Peyer's patch (tissue), 4 donors: Measurements from ENCODE around the gene DPF3. TPM values are rescaled to one million over a fixed set of nuclear protein-coding genes. Genes with fewer than 3 reads are reported as not detected.

ENCODE experiments used
- DNase-seq, 3 donors: peaks; one replicate each; pipeline ENCODE4 v3.0.0-alpha.2; 2017 to 2019
- H3K27ac ChIP-seq, 4 donors: fragments of 200-600 bp; sonication (generic); one replicate each; pipeline ENCODE4 v1.5.1; 2016 to 2019
- H3K27me3 ChIP-seq, 2 donors: fragments of 200-600 bp; sonication (generic); one replicate each; pipeline ENCODE4 v1.5.1; 2019
- H3K36me3 ChIP-seq, 3 donors: fragments of 200-600 bp; sonication (generic); one replicate each; pipeline ENCODE4 v1.5.1; 2016 to 2019
- H3K4me1 ChIP-seq, 4 donors: fragments of 200-600 bp; sonication (generic); one replicate each; pipeline ENCODE4 v1.5.1; 2016 to 2019
- H3K4me3 ChIP-seq, 4 donors: fragments of 200-600 bp; sonication (generic); 1 replicate in 3 of 4; 2 replicates in 1 of 4; pipeline ENCODE4 v1.5.1; 2016 to 2019; ENCODE audit warnings: mild to moderate bottlenecking in 1 of 4
- H3K9me3 ChIP-seq, 4 donors: fragments of 200-600 bp; sonication (generic); one replicate each; pipeline ENCODE4 v1.5.1; 2016 to 2019; ENCODE audit warnings: mild to moderate bottlenecking in 1 of 4
- CTCF ChIP-seq, 6 experiments: fragments of 450-650 bp in 4 of 6; fragments of 200-600 bp in 2 of 6; sonication (generic) in 1 of 6; IDR thresholded peaks; one replicate each; pipeline ENCODE4 v1.5.1; 2017 to 2019; ENCODE audit warnings: antibody characterized with exemption in 6 of 6, mild to moderate bottlenecking in 3 of 6, moderate library complexity in 1 of 6
- POLR2A ChIP-seq, 2 donors: fragments of 450-650 bp; IDR thresholded peaks; one replicate each; pipeline ENCODE4 v1.5.1; 2017; ENCODE audit warnings: antibody characterized with exemption in 2 of 2, mild to moderate bottlenecking in 2 of 2, moderate library complexity in 2 of 2
- total RNA-seq, 4 donors: library from RNA; depleted of rRNA; stranded (reverse); fragments of >200 nt; gene quantifications; one replicate each; pipeline ENCODE4 v1.1.0, GENCODE V29; 2016

DPF3 gene
- total RNA-seq, 4 donors from 2014 or later, result 10.7 to 25.6 (median 17.9) TPM

GRCh38 chr14:72714094-72714493, 179.8 kb downstream of the DPF3 start:
- H3K4me3 ChIP-seq, result peak overlapping the region in 1 of 4 donors; percentile 6
- TF ChIP-seq CTCF (IDR thresholded peaks at IDR 0.05) (no peak), POLR2A (IDR thresholded peaks at IDR 0.05) (no peak)
- peak overlapping the region in 1 of 4 donors; percentile 55 for H3K27ac ChIP-seq
- peaks cover 0 to 20% (median 6%) of the 10 kb centered on the region in 4 donors for H3K4me1 ChIP-seq
- peak in 2 of 3 donors; percentile 80 to 84 for DNase-seq
- H3K36me3 ChIP-seq, result no peaks in the 10 kb centered on the region
- H3K9me3 ChIP-seq, result no peaks in the 10 kb centered on the region
- no peaks in the 10 kb centered on the region for H3K27me3 ChIP-seq

GRCh38 chr14:72711936-72712335, 182.0 kb downstream of the DPF3 start:
- no peaks in the 10 kb centered on the region for H3K36me3 ChIP-seq
- TF ChIP-seq CTCF (IDR thresholded peaks at IDR 0.05) (no peak), POLR2A (IDR thresholded peaks at IDR 0.05) (no peak)
- DNase-seq, result no peak
- H3K27me3 ChIP-seq, result no peaks in the 10 kb centered on the region
- H3K4me3 ChIP-seq, result no peak overlapping the region
- peaks cover 0 to 20% (median 6%) of the 10 kb centered on the region in 4 donors for H3K4me1 ChIP-seq
- no peak overlapping the region for H3K27ac ChIP-seq
- H3K9me3 ChIP-seq, result no peaks in the 10 kb centered on the region

- no peak for DNase-seq
- Histone ChIP-seq H3K36me3 (no peaks in the 10 kb centered on the region), H3K4me1 (peaks cover 0 to 14% (median 6%) of the 10 kb centered on the region in 4 donors), H3K4me3 (no peak overlapping the region), H3K9me3 (no peaks in the 10 kb centered on the region), H3K27me3 (no peaks in the 10 kb centered on the region), H3K27ac (no peak overlapping the region)
- TF ChIP-seq CTCF (IDR thresholded peaks at IDR 0.05) (no peak), POLR2A (IDR thresholded peaks at IDR 0.05) (no peak)
These were observed 183.8 kb downstream of the DPF3 start for GRCh38 chr14:72709916-72710611.

- Histone ChIP-seq H3K4me3 (no peak overlapping the region), H3K27me3 (no peaks in the 10 kb centered on the region), H3K4me1 (peaks cover 0 to 5% (median 1%) of the 10 kb centered on the region in 4 donors), H3K27ac (no peak overlapping the region), H3K9me3 (no peaks in the 10 kb centered on the region), H3K36me3 (no peaks in the 10 kb centered on the region)
- no peak for DNase-seq
- no peak for TF ChIP-seq CTCF (IDR thresholded peaks at IDR 0.05)
- no peak for TF ChIP-seq POLR2A (IDR thresholded peaks at IDR 0.05)
These were observed 185.0 kb downstream of the DPF3 start for GRCh38 chr14:72708708-72709475.

GRCh38 chr14:72708222-72708621, 185.7 kb downstream of the DPF3 start:
- DNase-seq, result no peak
- H3K36me3 ChIP-seq, result no peaks in the 10 kb centered on the region
- no peaks in the 10 kb centered on the region for H3K27me3 ChIP-seq
- H3K27ac ChIP-seq, result no peak overlapping the region
- H3K9me3 ChIP-seq, result no peaks in the 10 kb centered on the region
- H3K4me1 ChIP-seq, result no peaks in the 10 kb centered on the region
- TF ChIP-seq CTCF (IDR thresholded peaks at IDR 0.05) (no peak), POLR2A (IDR thresholded peaks at IDR 0.05) (no peak)
- H3K4me3 ChIP-seq, result no peak overlapping the region
